ENCODE data around the gene RPL26.
"Not testable (repeated sequence)": the region's sequence is repeated elsewhere in the genome, so short reads cannot be mapped to it uniquely, and the experiment has no call there.

RPL26 gene

GRCh38 chr17:8362651-8363332 is 20.2 kb downstream of the RPL26 start:
- DNase-seq: no peak

- DNase-seq: no peak
Observed at GRCh38 chr17:8360751-8361150, 22.2 kb downstream of the RPL26 start.

- DNase-seq: no peak
Observed at GRCh38 chr17:8360260-8360659, 22.7 kb downstream of the RPL26 start.

DNA sequence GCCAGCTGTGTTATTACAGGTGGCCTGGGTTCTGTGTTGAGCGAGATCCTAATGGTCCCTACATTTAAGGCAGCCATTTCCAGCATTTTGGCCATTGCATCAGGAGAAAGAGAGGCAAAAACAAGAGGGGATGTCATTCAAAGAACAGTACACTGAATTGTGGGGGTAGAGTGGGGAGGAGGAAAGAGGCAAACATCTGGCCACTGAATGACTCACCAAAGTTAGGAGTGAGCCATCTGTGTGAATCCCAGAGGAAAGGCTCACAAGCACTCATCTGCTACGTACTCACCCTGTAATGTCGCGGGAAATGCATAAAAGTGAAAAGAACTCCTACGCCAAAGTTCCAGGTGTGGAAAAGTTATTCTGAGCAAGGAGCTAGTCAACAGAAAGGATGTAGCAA is 23.2 kb downstream of the RPL26 start:
- DNase-seq: no peak

DNA sequence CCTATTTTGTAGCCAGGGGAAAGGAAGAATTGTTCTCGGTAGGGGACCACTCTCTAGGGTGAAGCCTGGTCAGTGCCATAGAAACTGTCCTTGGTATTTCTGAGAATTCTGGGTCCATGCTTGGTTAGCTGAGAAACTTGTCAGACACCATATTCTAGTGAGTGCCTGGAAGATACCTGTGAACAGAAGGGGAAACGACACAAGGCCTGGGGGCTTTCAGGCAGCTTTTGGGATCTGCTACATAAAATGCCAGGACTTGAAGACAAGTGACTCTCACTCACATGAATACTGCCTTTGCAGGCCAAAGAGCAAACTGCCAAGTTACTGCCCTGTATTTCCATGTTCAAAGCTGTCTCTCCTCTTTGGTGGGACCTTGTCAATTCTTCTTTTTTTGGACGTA is 25.1 kb downstream of the RPL26 start:
- DNase-seq: no peak

DNA sequence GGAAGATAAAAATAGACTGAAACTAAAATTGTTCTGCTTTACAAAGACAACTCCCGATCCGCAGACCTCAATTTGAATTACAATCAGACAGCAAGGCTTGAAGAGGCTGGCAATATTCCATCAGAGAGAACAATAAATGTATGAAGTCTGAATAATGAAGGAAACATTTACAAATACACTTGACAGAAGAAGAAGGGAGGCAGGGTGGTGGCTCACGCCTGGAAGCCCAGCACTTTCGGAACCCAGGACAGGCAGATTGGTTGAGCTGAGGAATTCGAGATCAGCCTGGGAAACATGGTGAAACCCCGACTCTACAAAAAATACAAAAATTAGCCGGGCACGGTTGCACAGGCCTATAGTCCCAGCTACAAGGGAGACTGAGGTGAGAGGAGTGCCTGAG is 28.8 kb downstream of the RPL26 start:
- no peak for DNase-seq

GRCh38 chr17:8353736-8354135 is 29.3 kb downstream of the RPL26 start:
- no peak for DNase-seq

GRCh38 chr17:8350339-8350738 is 32.7 kb downstream of the RPL26 start:
- no peak for DNase-seq

DNA sequence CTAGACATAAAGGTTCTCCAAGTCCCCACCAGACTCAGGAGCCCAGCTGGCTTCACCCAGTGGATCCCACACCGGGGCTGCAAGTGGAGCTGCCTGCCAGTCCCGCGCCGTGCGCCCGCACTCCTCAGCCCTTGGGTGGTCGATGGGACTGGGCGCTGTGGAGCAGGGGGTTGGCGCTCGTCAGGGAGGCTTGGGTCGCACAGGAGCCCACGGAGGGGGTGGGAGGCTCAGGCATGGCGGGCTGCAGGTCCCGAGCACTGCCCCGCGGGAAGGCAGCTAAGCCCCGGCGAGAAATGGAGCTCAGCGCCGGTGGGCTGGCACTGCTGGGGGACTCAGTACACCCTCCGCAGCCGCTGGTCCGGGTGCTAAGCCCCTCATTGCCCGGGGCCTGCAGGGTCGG is 36.0 kb downstream of the RPL26 start:
- DNase-seq: not testable (repeated sequence)

GRCh38 chr17:8345951-8346665 is 36.9 kb downstream of the RPL26 start:
- DNase-seq: no peak

DNA sequence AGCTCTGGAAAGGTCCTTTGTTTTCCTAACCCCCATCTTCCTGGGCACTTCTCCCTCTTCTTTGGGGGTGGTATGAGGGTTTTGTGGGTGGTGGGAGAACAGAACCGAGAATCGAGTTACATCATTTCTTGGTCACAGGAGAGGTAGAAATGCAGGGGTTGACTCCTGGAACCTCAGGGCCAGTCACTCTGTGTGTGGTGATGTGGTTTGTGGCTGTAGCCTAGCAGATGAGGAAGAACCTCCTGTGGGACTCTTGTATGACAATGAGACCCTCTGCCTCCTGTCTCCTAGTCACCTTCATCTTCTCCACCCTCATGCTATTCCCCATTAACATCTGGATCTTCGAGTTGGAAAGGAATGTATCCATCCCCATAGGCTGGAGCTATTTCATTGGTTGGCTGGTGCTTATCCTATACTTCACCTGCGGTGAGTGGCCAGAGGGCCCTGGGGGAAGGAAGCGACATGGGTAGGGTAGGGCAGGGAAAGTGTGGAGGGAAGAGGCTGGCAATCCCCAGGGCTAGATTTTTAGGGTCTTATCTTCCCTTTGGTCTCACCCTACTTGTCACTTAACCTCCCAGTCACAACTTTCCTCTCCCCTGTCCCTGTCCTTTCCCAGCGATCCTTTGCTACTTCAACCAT is 37.8 kb downstream of the RPL26 start:
- DNase-seq: no peak

DNA sequence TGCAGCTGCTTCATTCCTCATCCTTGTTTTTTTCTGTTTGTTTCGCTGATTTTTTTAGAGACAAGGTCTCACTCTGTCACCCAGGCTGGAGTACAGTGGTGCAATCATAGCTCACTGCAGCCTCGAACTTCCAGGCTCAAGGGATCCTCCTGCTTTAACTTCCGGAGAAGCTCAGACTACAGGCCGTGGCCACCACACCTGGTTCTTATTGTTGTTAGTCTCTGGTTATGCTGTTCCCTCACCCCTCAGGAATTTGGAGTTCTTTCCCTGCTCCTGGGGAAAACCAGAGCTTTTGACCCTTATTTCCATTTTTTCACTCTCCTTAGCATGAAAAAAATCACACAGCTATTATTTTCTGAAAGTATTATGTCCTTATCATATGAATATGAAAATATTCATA is 41.5 kb downstream of the RPL26 start:
- no peak for DNase-seq

GRCh38 chr17:8339540-8339939 is 43.5 kb downstream of the RPL26 start, which contains the start of gene ODF4:
Gene ODF4, plus strand, starts transcription at chr17:8339840. Its CDS starts 212 bp downstream, at chr17:8340052.
- no peak for DNase-seq

- no peak for DNase-seq
Observed at GRCh38 chr17:8338753-8339140, 44.2 kb downstream of the RPL26 start.

- no peak for DNase-seq
Observed at GRCh38 chr17:8337802-8338752, 44.9 kb downstream of the RPL26 start.

- DNase-seq: no peak
Observed at GRCh38 chr17:8333281-8333680, 49.7 kb downstream of the RPL26 start.

GRCh38 chr17:8332688-8333087 is 50.3 kb downstream of the RPL26 start:
- DNase-seq: no peak

DNA sequence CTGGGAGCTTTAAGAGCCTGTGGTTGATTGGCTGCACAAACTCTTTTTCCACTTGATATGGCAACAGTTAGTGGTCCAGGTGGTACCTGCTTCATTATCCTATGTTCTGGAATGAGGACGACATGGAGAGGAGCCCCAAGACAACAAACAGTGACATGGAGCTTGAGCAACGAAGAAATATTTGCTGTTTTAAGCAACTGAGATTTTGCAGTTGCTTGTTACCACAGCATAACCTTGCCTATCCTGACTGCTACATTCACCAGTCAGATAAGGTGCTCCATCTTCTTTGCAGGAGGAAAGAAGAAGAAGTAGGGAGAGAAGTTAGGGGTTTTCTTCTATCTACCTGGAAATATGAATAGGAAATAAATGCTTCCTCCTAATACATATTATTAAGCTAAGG is 50.9 kb downstream of the RPL26 start:
- no peak for DNase-seq

Data from stimulated activated naive CD4-positive, alpha-beta T cell treated with Interleukin-2 at 50 U/mL for 16 hours (primary cell).